Fibroblast of lung (primary cell): ENCODE results near the gene ID2. TPM values are rescaled to one million over a fixed set of nuclear protein-coding genes. Genes with fewer than 3 reads are reported as not detected.

Experiments used
- DNase-seq, 2 donors: peaks; one replicate each; pipeline versions ENCODE4 v3.0.0 to v3.0.0-alpha.2; 2010; ENCODE audit warnings: low read depth in 2 of 2
- H2AFZ ChIP-seq: 2 replicates; pipeline ENCODE4 v1.5.1; 2012; ENCODE audit warnings: low read length, control low read depth, inconsistent platforms
- H3K27ac ChIP-seq: 2 replicates; pipeline ENCODE4 v1.5.1; 2011; ENCODE audit warnings: low read length, control low read depth; ENCODE audit not compliant: insufficient read depth
- H3K27me3 ChIP-seq: 2 replicates; pipeline ENCODE4 v1.5.1; 2011; ENCODE audit warnings: mild to moderate bottlenecking, low read length; ENCODE audit not compliant: control insufficient read depth, insufficient read depth
- H3K36me3 ChIP-seq: 2 replicates; pipeline ENCODE4 v1.5.1; 2011; ENCODE audit warnings: low read length; ENCODE audit not compliant: control insufficient read depth, insufficient read depth
- H3K4me1 ChIP-seq: 2 replicates; pipeline ENCODE4 v1.5.1; 2011; ENCODE audit warnings: low read length; ENCODE audit not compliant: control insufficient read depth, insufficient read depth; ENCODE audit errors: extremely low read depth
- H3K4me2 ChIP-seq: 2 replicates; pipeline ENCODE4 v1.5.1; 2011; ENCODE audit warnings: low read length, control low read depth; ENCODE audit not compliant: insufficient read depth; ENCODE audit errors: extremely low read depth
- H3K4me3 ChIP-seq, 4 experiments: fragments of 200-600 bp in 1 of 4; sonication (generic) in 1 of 4; replicated peaks in 1 of 4; 2 replicates each; pipeline ENCODE4 v1.5.1; 2011 to 2016; ENCODE audit warnings: low read length in 4 of 4, low read depth in 3 of 4, mild to moderate bottlenecking in 3 of 4, control low read depth in 2 of 4, inconsistent platforms in 1 of 4, mixed read lengths in 1 of 4; ENCODE audit not compliant: insufficient read depth in 1 of 4; ENCODE audit errors: control extremely low read depth in 1 of 4
- H3K79me2 ChIP-seq: 2 replicates; pipeline ENCODE4 v1.5.1; 2012; ENCODE audit warnings: mild to moderate bottlenecking, low read length, inconsistent platforms; ENCODE audit not compliant: control insufficient read depth, insufficient read depth
- H3K9ac ChIP-seq: 2 replicates; pipeline ENCODE4 v1.5.1; 2011; ENCODE audit warnings: mild to moderate bottlenecking, low read length, control low read depth; ENCODE audit not compliant: insufficient read depth
- H3K9me3 ChIP-seq: 2 replicates; pipeline ENCODE4 v1.5.1; 2012; ENCODE audit warnings: low read depth, low read length; ENCODE audit not compliant: control insufficient read depth, insufficient read depth
- H4K20me1 ChIP-seq: 2 replicates; pipeline ENCODE4 v1.5.1; 2011; ENCODE audit warnings: low read length; ENCODE audit not compliant: control insufficient read depth, insufficient read depth; ENCODE audit errors: extremely low read depth
- CTCF ChIP-seq, 2 donors: IDR thresholded peaks in 1 of 2; conservative IDR thresholded peaks in 1 of 2; 1 replicate in 1 of 2; 2 replicates in 1 of 2; pipeline ENCODE4 v1.5.1; 2011 to 2012; ENCODE audit warnings: low read length in 2 of 2, control low read depth in 1 of 2, inconsistent platforms in 1 of 2, low read depth in 1 of 2, mild to moderate bottlenecking in 1 of 2
- EZH2 ChIP-seq: IDR thresholded peaks from 2 replicates; pipeline ENCODE4 v1.5.1; 2012; ENCODE audit warnings: low read length, control low read depth, mild to moderate bottlenecking; ENCODE audit errors: missing control alignments
- polyA plus RNA-seq, 2 donors: library from polyadenylated mRNA; depleted of rRNA in 1 of 2; stranded (reverse) in 1 of 2; unstranded in 1 of 2; fragments of >200 nt; gene quantifications; 2 replicates each; pipeline ENCODE4 v1.2.1, GENCODE V29; 2011 to 2012; ENCODE audit warnings: missing spikeins in 1 of 2
- total RNA-seq: library from RNA; depleted of rRNA; stranded (reverse); fragments of >200 nt; gene quantifications from 2 replicates; pipeline ENCODE4 v1.2.1, GENCODE V29; 2014

Gene ID2
- total and polyA plus RNA-seq, 2 donors (not counting 1 experiment from before 2014, with no cell fraction given) = 23.1 to 66.6 TPM

GRCh38 chr2:8661736-8662135 lies 20.1 kb upstream of the ID2 start:
- Histone ChIP-seq H3K9me3 (no peaks in the 10 kb centered on the region), H3K4me2 (peak overlapping the region; percentile 68)

GRCh38 chr2:8662239-8662879 lies 19.5 kb upstream of the ID2 start:
- H3K9ac ChIP-seq = no peak overlapping the region
- no peaks in the 10 kb centered on the region for H3K27me3 ChIP-seq
- peak overlapping the region; percentile 51 for H3K4me2 ChIP-seq
- no peak overlapping the region for H2AFZ ChIP-seq
- H3K79me2 ChIP-seq = no peaks in the 10 kb centered on the region
- TF ChIP-seq CTCF (conservative IDR thresholded peaks at IDR 0.05 in 1 of 2, IDR thresholded peaks at IDR 0.05 in 1 of 2; ENCODE audit: low read depth in 1 of 2, low read length in 2 of 2) (peak in 1 of 2 donors; percentile 31), EZH2 (no peak)
- H3K27ac ChIP-seq = peak overlapping the region; percentile 58
- no peaks in the 10 kb centered on the region for H4K20me1 ChIP-seq
- no peaks in the 10 kb centered on the region for H3K9me3 ChIP-seq
- DNase-seq = peak; percentile 75 to 87
- no peak overlapping the region for H3K4me3 ChIP-seq
- H3K36me3 ChIP-seq = no peaks in the 10 kb centered on the region
- peaks cover 13% of the 10 kb centered on the region for H3K4me1 ChIP-seq

More at GRCh38 chr2:8661736-8662135, 20.1 kb upstream of the ID2 start:
- H3K79me2 ChIP-seq = no peaks in the 10 kb centered on the region
- H3K27ac ChIP-seq = peak overlapping the region; percentile 58
- no peaks in the 10 kb centered on the region for H4K20me1 ChIP-seq
- DNase-seq = peak; percentile 53 to 61
- no peak overlapping the region for H3K9ac ChIP-seq
- H3K4me3 ChIP-seq = no peak overlapping the region
- TF ChIP-seq CTCF (conservative IDR thresholded peaks at IDR 0.05 in 1 of 2, IDR thresholded peaks at IDR 0.05 in 1 of 2; ENCODE audit: low read depth in 1 of 2, low read length in 2 of 2) (no peak), EZH2 (no peak)
- H3K36me3 ChIP-seq = no peaks in the 10 kb centered on the region
- H2AFZ ChIP-seq = peak overlapping the region; percentile 6
- peaks cover 13% of the 10 kb centered on the region for H3K4me1 ChIP-seq
- H3K27me3 ChIP-seq = no peaks in the 10 kb centered on the region

GRCh38 chr2:8663997-8664396 lies 17.9 kb upstream of the ID2 start:
- Histone ChIP-seq H3K36me3 (no peaks in the 10 kb centered on the region), H2AFZ (no peak overlapping the region), H3K27me3 (no peaks in the 10 kb centered on the region), H3K27ac (no peak overlapping the region), H3K9ac (no peak overlapping the region), H3K4me3 (no peak overlapping the region), H3K9me3 (no peaks in the 10 kb centered on the region), H4K20me1 (no peaks in the 10 kb centered on the region), H3K4me2 (no peak overlapping the region), H3K79me2 (no peaks in the 10 kb centered on the region), H3K4me1 (peaks cover 13% of the 10 kb centered on the region)
- no peak for DNase-seq
- no peak for TF ChIP-seq EZH2
- no peak for TF ChIP-seq CTCF (conservative IDR thresholded peaks at IDR 0.05 in 1 of 2, IDR thresholded peaks at IDR 0.05 in 1 of 2; ENCODE audit: low read depth in 1 of 2, low read length in 2 of 2)
